Measurements from ENCODE around the gene VIM. TPM values are rescaled to one million over a fixed set of nuclear protein-coding genes. Genes with fewer than 3 reads are reported as not detected.

The VIM gene
- total RNA-seq, 4 donors from 2014 or later, result 697 to 1,198 (median 1,024) TPM

- no peak overlapping the region for H3K27ac ChIP-seq
- no peaks in the 10 kb centered on the region for H3K36me3 ChIP-seq
- H3K9me3 ChIP-seq, result no peaks in the 10 kb centered on the region
- no peak overlapping the region for H3K4me3 ChIP-seq
- 72% methylated on average over 2 of the region's 2 CpGs for WGBS
- H3K27me3 ChIP-seq, result no peaks in the 10 kb centered on the region
- no peak for DNase-seq (ENCODE audit: low spot score in 2 of 2)
- no peak for TF ChIP-seq POLR2A (IDR thresholded peaks at IDR 0.05)
- TF ChIP-seq EP300 (IDR thresholded peaks at IDR 0.05), result no peak
- no peak for TF ChIP-seq POLR2AphosphoS5 (IDR thresholded peaks at IDR 0.05)
- no peak for TF ChIP-seq CTCF (IDR thresholded peaks at IDR 0.05)
- peaks cover 18% of the 10 kb centered on the region for H3K4me1 ChIP-seq
Measured at GRCh38 chr10:17213646-17214349, 14.2 kb upstream of the VIM start.

GRCh38 chr10:17214526-17214925, 13.5 kb upstream of the VIM start:
- Histone ChIP-seq H3K9me3 (no peaks in the 10 kb centered on the region), H3K4me1 (peaks cover 18% of the 10 kb centered on the region), H3K27me3 (no peaks in the 10 kb centered on the region), H3K36me3 (no peaks in the 10 kb centered on the region), H3K27ac (peak overlapping the region; percentile 86), H3K4me3 (no peak overlapping the region)
- DNase-seq (ENCODE audit: low spot score in 2 of 2), result no peak
- WGBS, result 58% methylated on average over 2 of the region's 2 CpGs
- no peak for TF ChIP-seq POLR2A (IDR thresholded peaks at IDR 0.05)
- TF ChIP-seq CTCF (IDR thresholded peaks at IDR 0.05), result no peak

- DNase-seq (ENCODE audit: low spot score in 2 of 2), result no peak
Measured at GRCh38 chr10:17214971-17215781, 12.9 kb upstream of the VIM start.

GRCh38 chr10:17215782-17216122, 12.3 kb upstream of the VIM start:
- no peak for TF ChIP-seq POLR2A (IDR thresholded peaks at IDR 0.05)
- TF ChIP-seq CTCF (IDR thresholded peaks at IDR 0.05), result no peak
- TF ChIP-seq EP300 (IDR thresholded peaks at IDR 0.05), result no peak
- TF ChIP-seq POLR2AphosphoS5 (IDR thresholded peaks at IDR 0.05), result no peak
- 62% methylated on average over 2 of the region's 2 CpGs for WGBS
- peak overlapping the region; percentile 86 for H3K27ac ChIP-seq
- H3K4me1 ChIP-seq, result peaks cover 18% of the 10 kb centered on the region
- H3K36me3 ChIP-seq, result no peaks in the 10 kb centered on the region
- no peaks in the 10 kb centered on the region for H3K9me3 ChIP-seq
- no peaks in the 10 kb centered on the region for H3K27me3 ChIP-seq
- no peak overlapping the region for H3K4me3 ChIP-seq
- no peak for DNase-seq (ENCODE audit: low spot score in 2 of 2)

More at GRCh38 chr10:17214971-17215781, 12.9 kb upstream of the VIM start:
- Histone ChIP-seq H3K4me1 (peaks cover 18% of the 10 kb centered on the region), H3K4me3 (no peak overlapping the region), H3K27me3 (no peaks in the 10 kb centered on the region), H3K9me3 (no peaks in the 10 kb centered on the region), H3K36me3 (no peaks in the 10 kb centered on the region), H3K27ac (peak overlapping the region; percentile 86)
- 39% methylated on average over 9 of the region's 9 CpGs for WGBS
- TF ChIP-seq POLR2A (IDR thresholded peaks at IDR 0.05), result no peak
- TF ChIP-seq EP300 (IDR thresholded peaks at IDR 0.05), result no peak
- no peak for TF ChIP-seq POLR2AphosphoS5 (IDR thresholded peaks at IDR 0.05)
- no peak for TF ChIP-seq CTCF (IDR thresholded peaks at IDR 0.05)

GRCh38 chr10:17216217-17216900, 11.7 kb upstream of the VIM start:
- Histone ChIP-seq H3K27me3 (no peaks in the 10 kb centered on the region), H3K9me3 (no peaks in the 10 kb centered on the region), H3K4me1 (peaks cover 18% of the 10 kb centered on the region), H3K4me3 (no peak overlapping the region), H3K27ac (peak overlapping the region; percentile 86), H3K36me3 (no peaks in the 10 kb centered on the region)
- peak in 1 of 2 donors; percentile 31 for TF ChIP-seq POLR2A (IDR thresholded peaks at IDR 0.05)
- peak in 2 of 3 donors; percentile 3 to 85 for TF ChIP-seq POLR2AphosphoS5 (IDR thresholded peaks at IDR 0.05)
- no peak for TF ChIP-seq CTCF (IDR thresholded peaks at IDR 0.05)
- peak in 1 of 2 donors; percentile 72 for DNase-seq (ENCODE audit: low spot score in 2 of 2)
- WGBS, result 82% methylated on average over 5 of the region's 5 CpGs

Measured in suprapubic skin (tissue), 4 donors.